K562 (cell line): Measurements from ENCODE around the gene DAP. TPM values are rescaled to one million over a fixed set of nuclear protein-coding genes. Genes with fewer than 3 reads are reported as not detected.

ENCODE experiments used
- BRCA1 ChIP-seq, 2 experiments: fragments of 450-650 bp in 1 of 2; sonication (generic) in 1 of 2; formaldehyde crosslinking in 1 of 2; IDR thresholded peaks; 2 replicates each; pipeline versions ENCODE4 v1.5.0 to v1.6.1; 2017 to 2020; ENCODE audit warnings: mild to moderate bottlenecking in 1 of 2, missing genetic modification reagents in 1 of 2
- CEBPB ChIP-seq: fragments of 450-650 bp; IDR thresholded peaks from 2 replicates; pipeline ENCODE4 v1.6.1; 2016; ENCODE audit warnings: missing genetic modification characterization, missing compliant biosample characterization
- CHD4 ChIP-seq: fragments of 200-600 bp; sonication (generic); IDR thresholded peaks from 3 replicates; pipeline ENCODE4 v1.6.1; 2012; ENCODE audit warnings: low read depth, mild to moderate bottlenecking, mixed read lengths, low read length, inconsistent platforms; ENCODE audit not compliant: insufficient read depth, insufficient replicate concordance, poor library complexity, severe bottlenecking
- CTCFL ChIP-seq: IDR thresholded peaks from 2 replicates; pipeline ENCODE4 v1.6.1; 2011; ENCODE audit warnings: borderline replicate concordance, low read depth, mild to moderate bottlenecking, moderate library complexity, low read length; ENCODE audit not compliant: insufficient read depth, poor library complexity, severe bottlenecking
- E2F6 ChIP-seq, 2 experiments: IDR thresholded peaks; 2 replicates each; pipeline ENCODE4 v1.6.1; 2011; ENCODE audit warnings: borderline replicate concordance in 1 of 2, control low read depth in 1 of 2, low read depth in 1 of 2, low read length in 1 of 2, mild to moderate bottlenecking in 1 of 2, mixed read lengths in 1 of 2, moderate library complexity in 1 of 2; ENCODE audit not compliant: insufficient read depth in 1 of 2, insufficient read length in 1 of 2, poor library complexity in 1 of 2, severe bottlenecking in 1 of 2; ENCODE audit errors: extremely low read depth in 1 of 2
- EP400 ChIP-seq: fragments of 450-650 bp; IDR thresholded peaks from 2 replicates; pipeline ENCODE4 v1.6.1; 2017; ENCODE audit warnings: antibody characterized with exemption, mild to moderate bottlenecking, moderate library complexity
- MEIS2 ChIP-seq: fragments of 450-650 bp; IDR thresholded peaks from 2 replicates; pipeline ENCODE4 v1.6.1; 2014; ENCODE audit warnings: mild to moderate bottlenecking; ENCODE audit not compliant: partially characterized antibody
- SRF ChIP-seq, 2 experiments: fragments of 250-450, 450-650 bp in 1 of 2; sonication (Bioruptor Pico) in 1 of 2; sonication (generic) in 1 of 2; formaldehyde crosslinking; IDR thresholded peaks; 2 replicates each; pipeline versions ENCODE4 v1.5.0 to v1.5.1; 2020 to 2022; ENCODE audit warnings: mild to moderate bottlenecking in 1 of 2, missing genetic modification reagents in 1 of 2
- TEAD1 ChIP-seq, 2 experiments: fragments of 450-650 bp in 1 of 2; sonication (generic) in 1 of 2; formaldehyde crosslinking; IDR thresholded peaks; 2 replicates each; pipeline versions ENCODE4 v1.4.0 to v1.8.0; 2020 to 2022; ENCODE audit warnings: mild to moderate bottlenecking in 2 of 2, missing genetic modification reagents in 1 of 2
- YY1 ChIP-seq, 3 experiments: IDR thresholded peaks; 2 replicates each; pipeline ENCODE4 v1.6.1; 2011; ENCODE audit warnings: low read length in 2 of 3, mild to moderate bottlenecking in 2 of 3, moderate library complexity in 2 of 3, borderline replicate concordance in 1 of 3, control low read depth in 1 of 3, low read depth in 1 of 3; ENCODE audit not compliant: insufficient read depth in 3 of 3, insufficient replicate concordance in 2 of 3, control insufficient read depth in 1 of 3, insufficient read length in 1 of 3; ENCODE audit errors: extremely low read depth in 1 of 3
- ZBTB11 ChIP-seq, 3 experiments: fragments of 200-800 bp in 1 of 3; fragments of 250-450 bp in 1 of 3; fragments of 450-650 bp in 1 of 3; sonication (Bioruptor Pico) in 1 of 3; sonication (Bioruptor generic) in 1 of 3; formaldehyde crosslinking in 1 of 3; IDR thresholded peaks; 2 replicates each; pipeline versions ENCODE4 v1.6.1 to v1.8.0; 2016 to 2022; ENCODE audit warnings: mild to moderate bottlenecking in 2 of 3, missing genetic modification characterization in 2 of 3, missing compliant biosample characterization in 1 of 3, moderate library complexity in 1 of 3
- ZBTB2 ChIP-seq: fragments of 450-650 bp; IDR thresholded peaks from 2 replicates; pipeline ENCODE4 v1.6.1; 2016; ENCODE audit warnings: antibody characterized with exemption
- ZNF143 ChIP-seq: sonication (generic); formaldehyde crosslinking; IDR thresholded peaks from 2 replicates; pipeline ENCODE4 v1.9.0; 2022; ENCODE audit warnings: mild to moderate bottlenecking, missing genetic modification reagents
- ZNF668 ChIP-seq: fragments of 250-450 bp; sonication (Bioruptor Pico); IDR thresholded peaks from 2 replicates; pipeline ENCODE4 v1.8.0; 2022; ENCODE audit warnings: mild to moderate bottlenecking, inconsistent platforms
- polyA plus RNA-seq, 8 experiments: library from polyadenylated mRNA; depleted of rRNA in 4 of 8; stranded (reverse) in 5 of 8; unstranded in 3 of 8; fragments of >200 nt; fragmentation: Nextera tagmentation in 2 of 8; fragmentation: Illumina TruSeq in 1 of 8; extraction: Ambion mirVana in 2 of 8; extraction: Trizol in 1 of 8; gene quantifications; 2 replicates each; pipeline versions ENCODE4 v1.2.1 to v1.2.3, GENCODE V29; 2011 to 2014; ENCODE audit warnings: inconsistent platforms in 1 of 8, missing spikeins in 1 of 8
- total RNA-seq, 7 experiments: library from RNA; depleted of rRNA in 6 of 7; stranded (reverse); fragments of >200 nt in 6 of 7; fragmentation: Illumina TruSeq in 2 of 7; extraction: Trizol in 2 of 7; gene quantifications; 2 replicates each; pipeline versions ENCODE4 v1.2.1 to v1.2.3, GENCODE V29; 2011 to 2021; ENCODE audit warnings: low replicate concordance in 1 of 7

Gene DAP
- total and polyA plus RNA-seq, 9 of the 15 experiments (the other 6 are each of a cell fraction or from before 2014, with no cell fraction given), result 14.1 to 151 (median 34.5) TPM

- TF ChIP-seq TEAD1 (CRISPR knock-in tag; IDR thresholded peaks at IDR 0.05) (peak; percentile 7 to 26; a peak in 2 of 4 replicates), YY1 (IDR thresholded peaks at IDR 0.05; ENCODE audit: borderline replicate concordance in 1 of 3, control insufficient read depth in 1 of 3, extremely low read depth in 1 of 3, insufficient read depth in 3 of 3, insufficient read length in 1 of 3, insufficient replicate concordance in 2 of 3, low read depth in 1 of 3, low read length in 2 of 3) (peak in 1 of 3 experiments; percentile 40), MEIS2 (peak; percentile 3), BRCA1 (IDR thresholded peaks at IDR 0.05) (no peak), BRCA1 (CRISPR knock-in tag; IDR thresholded peaks at IDR 0.05) (no peak), ZBTB2 (peak; percentile 50; the same call in 1 of the 2 replicates), ZNF668 (peak; percentile 86), CEBPB (tag) (peak; percentile 95), CTCFL (no peak), SRF (CRISPR knock-in tag; IDR thresholded peaks at IDR 0.05) (peak; percentile 7 to 41; a peak in 2 of 4 replicates), ZBTB11 (CRISPR knock-in tag; IDR thresholded peaks at IDR 0.05) (0 out of 6 replicates have a peak, but pooled peaks of 1 of the 3 experiments have one; percentile 11), CHD4 (no peak), ZNF143 (CRISPR knock-in tag) (no peak), E2F6 (IDR thresholded peaks at IDR 0.05; ENCODE audit: borderline replicate concordance in 1 of 2, extremely low read depth in 1 of 2, insufficient read depth in 1 of 2, insufficient read length in 1 of 2, low read depth in 1 of 2, low read length in 1 of 2, poor library complexity in 1 of 2, severe bottlenecking in 1 of 2) (peak in 1 of 2 experiments; percentile 90), EP400 (peak; percentile 7; the same call in 1 of the 2 replicates)
These were observed 1.1 kb upstream of the DAP start (continued) for GRCh38 chr5:10761933-10762775.
